Neural cell (in vitro differentiated cells): ENCODE measurements around the gene ANKFN1.

ENCODE experiments used
- CTCF ChIP-seq: fragments of 450-650 bp; IDR thresholded peaks from 2 replicates; pipeline ENCODE4 v1.5.1; 2014; ENCODE audit warnings: antibody characterized with exemption, mild to moderate bottlenecking, moderate library complexity; ENCODE audit not compliant: poor library complexity, severe bottlenecking
- EP300 ChIP-seq: fragments of 450-650 bp; conservative IDR thresholded peaks from 2 replicates; pipeline ENCODE4 v1.6.1; 2014; ENCODE audit warnings: antibody characterized with exemption, mild to moderate bottlenecking, moderate library complexity; ENCODE audit not compliant: poor library complexity, severe bottlenecking
- EZH2 ChIP-seq: fragments of 200-600, 300-800 bp; shearing (Covaris generic), sonication (generic); IDR thresholded peaks from 2 replicates; pipeline ENCODE4 v1.6.1; 2014; ENCODE audit warnings: antibody characterized with exemption, low read length, borderline replicate concordance, mild to moderate bottlenecking; ENCODE audit not compliant: insufficient read depth, poor library complexity, severe bottlenecking
- MXI1 ChIP-seq: fragments of 450-650 bp; conservative IDR thresholded peaks from 2 replicates; pipeline ENCODE4 v1.6.1; 2014; ENCODE audit warnings: antibody characterized with exemption, mild to moderate bottlenecking; ENCODE audit not compliant: poor library complexity, severe bottlenecking
- POLR2AphosphoS5 ChIP-seq: IDR thresholded peaks from 2 replicates; pipeline ENCODE4 v1.6.1; 2012
- RAD21 ChIP-seq: fragments of 450-650 bp; conservative IDR thresholded peaks from 2 replicates; pipeline ENCODE4 v1.6.1; 2014; ENCODE audit warnings: antibody characterized with exemption, mild to moderate bottlenecking, moderate library complexity
- REST ChIP-seq: IDR thresholded peaks from 2 replicates; pipeline ENCODE4 v1.6.1; 2012; ENCODE audit warnings: borderline replicate concordance
- SMC3 ChIP-seq: fragments of 450-650 bp; conservative IDR thresholded peaks from 2 replicates; pipeline ENCODE4 v1.6.1; 2014; ENCODE audit warnings: antibody characterized with exemption, mild to moderate bottlenecking, moderate library complexity; ENCODE audit not compliant: poor library complexity
- TAF1 ChIP-seq: IDR thresholded peaks from 2 replicates; pipeline ENCODE4 v1.6.1; 2012; ENCODE audit warnings: low read depth

- TF ChIP-seq RAD21: no peak
- TF ChIP-seq CTCF: no peak
- TF ChIP-seq EP300: no peak
- no peak for TF ChIP-seq POLR2AphosphoS5
- no peak for TF ChIP-seq REST
- TF ChIP-seq SMC3: no peak
- TF ChIP-seq TAF1: no peak
- no peak for TF ChIP-seq MXI1
- TF ChIP-seq EZH2: no peak
Measured at GRCh38 chr17:56159826-56160380, 6.6 kb downstream of the ANKFN1 start.
